Panc1 (cell line): ENCODE measurements around the gene DAB1.

Experiments used
- TCF7L2 ChIP-seq: IDR thresholded peaks from 2 replicates; pipeline ENCODE4 v1.6.1; 2011; ENCODE audit warnings: mild to moderate bottlenecking, low read depth, low read length, inconsistent platforms
- TF ChIP-seq, protein P1 (sequence below): fragments of 450-650 bp; IDR thresholded peaks from 2 replicates; pipeline ENCODE4 v1.5.1; 2017; ENCODE audit warnings: mild to moderate bottlenecking

DNA sequence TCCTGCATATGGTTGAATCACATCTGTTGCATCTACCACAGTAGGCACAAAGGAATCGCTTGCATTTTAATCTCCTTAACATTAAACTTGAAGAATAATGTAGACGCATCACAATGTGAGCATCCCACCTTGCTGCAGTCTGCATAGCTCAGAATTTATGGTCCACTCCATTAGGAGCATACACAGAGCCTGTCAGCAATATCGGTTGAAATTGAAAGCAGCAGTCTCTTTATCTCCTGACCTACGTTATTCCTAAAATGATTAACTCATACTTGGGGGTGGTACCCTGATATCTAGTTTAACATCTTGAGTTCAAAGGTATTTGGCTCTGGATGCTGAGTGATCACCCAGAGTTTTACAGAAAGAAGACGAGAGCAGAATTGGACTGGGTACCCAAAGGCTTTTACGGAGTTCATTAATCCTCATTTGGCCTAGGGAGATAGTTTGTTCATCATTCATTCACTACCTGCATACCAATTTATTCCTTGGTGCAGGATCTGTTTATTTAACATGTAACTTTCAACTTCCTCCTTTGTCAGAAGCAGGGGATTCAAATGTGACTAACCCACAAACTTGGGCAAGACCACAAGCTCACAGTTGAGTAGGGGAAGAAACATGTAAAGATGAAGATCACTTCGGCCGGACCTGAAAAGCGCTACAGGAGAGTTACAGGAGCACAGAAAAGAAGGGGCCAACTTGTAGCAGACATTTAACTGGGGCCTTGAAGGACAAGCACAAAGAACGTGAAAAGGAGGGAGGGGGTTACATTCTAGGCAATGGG, 187.9 kb downstream of the DAB1 start:
- no peak for TF ChIP-seq TCF7L2
- TF ChIP-seq, protein P1, sequence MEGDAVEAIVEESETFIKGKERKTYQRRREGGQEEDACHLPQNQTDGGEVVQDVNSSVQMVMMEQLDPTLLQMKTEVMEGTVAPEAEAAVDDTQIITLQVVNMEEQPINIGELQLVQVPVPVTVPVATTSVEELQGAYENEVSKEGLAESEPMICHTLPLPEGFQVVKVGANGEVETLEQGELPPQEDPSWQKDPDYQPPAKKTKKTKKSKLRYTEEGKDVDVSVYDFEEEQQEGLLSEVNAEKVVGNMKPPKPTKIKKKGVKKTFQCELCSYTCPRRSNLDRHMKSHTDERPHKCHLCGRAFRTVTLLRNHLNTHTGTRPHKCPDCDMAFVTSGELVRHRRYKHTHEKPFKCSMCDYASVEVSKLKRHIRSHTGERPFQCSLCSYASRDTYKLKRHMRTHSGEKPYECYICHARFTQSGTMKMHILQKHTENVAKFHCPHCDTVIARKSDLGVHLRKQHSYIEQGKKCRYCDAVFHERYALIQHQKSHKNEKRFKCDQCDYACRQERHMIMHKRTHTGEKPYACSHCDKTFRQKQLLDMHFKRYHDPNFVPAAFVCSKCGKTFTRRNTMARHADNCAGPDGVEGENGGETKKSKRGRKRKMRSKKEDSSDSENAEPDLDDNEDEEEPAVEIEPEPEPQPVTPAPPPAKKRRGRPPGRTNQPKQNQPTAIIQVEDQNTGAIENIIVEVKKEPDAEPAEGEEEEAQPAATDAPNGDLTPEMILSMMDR = no peak
